HG03521 (cell line): Measurements from ENCODE around the gene ABCG2.
"Not testable (repeated sequence)": the region's sequence is repeated elsewhere in the genome, so short reads cannot be mapped to it uniquely, and the experiment has no call there.

Experiments
- ATAC-seq: cut with Tn5 transposase; IDR thresholded peaks from one replicate; pipeline ENCODE4 v1.9.1; 2021; ENCODE audit warnings: mild to moderate bottlenecking, moderate library complexity; ENCODE audit not compliant: unreplicated experiment

Gene ABCG2

GRCh38 chr4:88169298-88169697, 10.9 kb upstream of the ABCG2 start:
- no peak for ATAC-seq

GRCh38 chr4:88166608-88167007, 8.2 kb upstream of the ABCG2 start:
- no peak for ATAC-seq

DNA sequence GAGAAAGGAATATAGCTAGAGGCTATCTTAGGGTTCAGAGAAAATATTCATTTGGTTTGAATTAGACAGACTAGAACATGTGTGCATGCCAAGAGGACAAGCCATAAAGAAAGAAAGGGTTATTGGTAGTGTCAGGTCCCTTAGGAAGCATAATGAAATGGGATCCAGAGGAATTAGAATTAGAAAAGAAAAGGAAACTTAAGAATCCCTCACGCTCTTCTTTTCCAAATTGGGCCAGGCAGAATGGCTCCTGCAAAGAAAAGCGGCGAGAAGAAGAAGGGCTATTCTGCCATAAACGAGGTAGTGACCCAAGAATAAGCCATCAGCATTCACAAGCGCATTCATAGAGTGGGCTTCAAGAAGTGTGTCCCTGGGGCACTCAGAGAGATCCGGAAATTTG, 4.9 kb upstream of the ABCG2 start:
- no peak for ATAC-seq

DNA sequence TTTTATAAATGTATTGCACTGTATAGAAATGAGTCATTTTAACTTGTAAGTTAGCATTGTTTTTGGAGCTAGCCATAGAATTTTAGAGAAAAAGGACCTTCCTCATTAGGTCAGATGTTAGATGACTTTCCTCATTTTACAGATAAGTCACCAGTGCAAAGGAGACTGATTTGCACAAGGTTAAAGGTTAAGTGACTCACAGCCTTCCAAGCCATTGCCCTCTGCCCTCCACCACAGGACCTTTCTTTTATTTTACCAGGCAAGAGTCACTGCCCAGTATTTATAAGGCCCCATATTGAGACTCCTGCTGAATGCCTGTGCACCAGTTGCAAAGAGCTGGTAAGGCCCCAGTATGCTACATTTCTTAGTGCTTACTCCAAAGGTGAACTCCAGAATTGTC, 4.2 kb upstream of the ABCG2 start:
- ATAC-seq, result no peak

DNA sequence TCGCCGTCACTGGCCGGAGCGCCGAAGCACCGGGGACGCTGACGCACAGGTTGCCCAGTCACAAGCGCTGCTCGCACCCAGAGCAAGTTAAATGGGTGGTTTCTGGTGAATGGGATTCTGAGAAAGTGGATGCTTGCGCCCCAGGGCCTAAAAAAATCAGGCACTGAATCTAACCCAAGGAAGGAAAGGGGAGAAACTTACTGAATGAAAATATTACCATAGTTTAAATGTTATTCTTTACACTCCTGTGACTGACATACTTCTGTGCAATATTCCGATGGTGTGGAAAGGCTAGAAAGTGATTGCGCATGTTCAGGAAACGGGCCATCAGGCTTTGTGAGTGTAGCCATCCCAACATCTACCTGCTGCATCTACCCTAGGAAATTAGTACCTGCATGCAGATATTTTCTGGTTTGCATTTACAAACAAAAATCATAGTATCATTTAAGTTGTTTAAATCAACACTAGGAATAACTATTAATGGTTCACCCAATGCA, 838 bp upstream of the ABCG2 start:
- ATAC-seq, result no peak

- ATAC-seq, result no peak
Observed at GRCh38 chr4:88158038-88158488, 376 bp downstream of the ABCG2 start.

DNA sequence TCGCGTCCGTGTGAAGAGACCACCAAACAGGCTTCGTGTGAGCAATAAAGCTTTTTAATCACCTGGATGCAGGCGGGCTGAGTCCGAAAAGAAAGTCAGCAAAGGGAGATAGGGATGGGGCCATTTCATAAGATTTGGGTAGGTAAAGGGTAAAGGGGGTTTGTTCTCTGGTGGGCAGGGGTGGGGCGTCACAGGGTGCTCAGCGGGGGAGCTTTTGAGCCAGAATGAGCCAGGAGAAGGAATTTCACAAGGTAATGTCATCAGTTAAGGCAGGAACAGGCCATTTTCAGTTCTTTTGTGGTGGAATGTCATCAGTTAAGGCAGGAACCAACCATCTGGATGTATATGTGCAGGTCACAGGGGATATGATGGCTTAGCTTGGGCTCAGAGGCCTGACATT, 6.1 kb downstream of the ABCG2 start:
- not testable (repeated sequence) for ATAC-seq

- no peak for ATAC-seq
Observed at GRCh38 chr4:88148560-88148959, 9.9 kb downstream of the ABCG2 start.

DNA sequence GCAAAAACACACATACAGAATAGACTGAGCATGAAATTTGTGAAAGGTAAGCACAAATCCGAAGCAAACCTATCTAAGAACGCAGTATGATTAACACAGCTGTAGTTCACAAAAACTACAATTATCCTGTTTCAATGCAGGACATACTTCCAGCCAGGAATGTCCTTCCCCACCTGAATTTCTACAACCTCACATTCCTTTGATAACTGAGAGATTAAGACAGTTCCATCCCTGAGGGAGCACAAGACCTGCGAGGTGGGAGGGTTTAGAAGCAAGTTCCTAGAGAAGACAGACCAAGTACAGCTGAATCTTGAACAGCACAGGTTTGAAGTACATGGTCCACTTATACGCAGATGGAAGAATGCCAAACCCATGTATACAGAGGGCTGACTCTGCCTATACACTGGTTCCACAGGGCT, 10.6 kb downstream of the ABCG2 start:
- ATAC-seq, result no peak

GRCh38 chr4:88146891-88147290, 11.5 kb downstream of the ABCG2 start:
- no peak for ATAC-seq

GRCh38 chr4:88144866-88145300, 13.6 kb downstream of the ABCG2 start:
- no peak for ATAC-seq

GRCh38 chr4:88144048-88144447, 14.4 kb downstream of the ABCG2 start:
- no peak for ATAC-seq

GRCh38 chr4:88143504-88143903, 14.9 kb downstream of the ABCG2 start:
- ATAC-seq, result no peak

DNA sequence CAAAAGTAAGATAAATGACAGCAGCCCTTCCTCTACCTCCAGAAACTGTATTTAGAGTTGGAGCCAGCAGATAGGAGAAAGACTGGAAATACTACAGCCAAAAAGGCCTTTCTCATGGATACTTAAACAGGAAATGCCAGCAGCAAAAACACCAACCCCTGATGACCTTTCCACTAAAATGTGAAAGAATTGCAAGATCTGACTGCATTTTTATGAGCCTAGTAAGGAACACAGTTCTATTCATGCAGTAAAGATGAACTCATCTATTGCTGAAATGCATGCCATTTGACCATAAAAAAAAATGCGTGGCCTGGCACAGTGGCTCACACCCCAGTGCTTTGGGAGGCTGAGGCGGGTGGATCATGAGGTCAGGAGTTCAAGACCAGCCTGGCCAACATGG, 19.9 kb downstream of the ABCG2 start:
- ATAC-seq, result no peak

- ATAC-seq, result no peak
Observed at GRCh38 chr4:88137112-88137511, 21.3 kb downstream of the ABCG2 start.

- ATAC-seq, result no peak
Observed at GRCh38 chr4:88136249-88136648, 22.2 kb downstream of the ABCG2 start.

DNA sequence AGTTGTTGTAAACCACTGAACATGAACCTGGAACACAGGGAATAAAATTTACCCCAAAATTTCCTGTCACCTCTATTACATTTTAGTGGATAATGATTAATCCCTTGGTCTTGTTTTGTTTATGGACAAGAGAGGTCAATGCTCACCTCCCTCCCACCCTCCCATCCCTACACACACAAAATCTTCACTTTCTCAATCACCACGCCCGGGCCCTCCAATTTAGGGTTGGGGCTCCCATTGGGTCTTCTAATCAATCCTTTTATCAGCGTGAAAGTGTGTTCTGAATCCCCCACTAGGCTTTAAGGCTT, 23.1 kb downstream of the ABCG2 start:
- ATAC-seq, result no peak

DNA sequence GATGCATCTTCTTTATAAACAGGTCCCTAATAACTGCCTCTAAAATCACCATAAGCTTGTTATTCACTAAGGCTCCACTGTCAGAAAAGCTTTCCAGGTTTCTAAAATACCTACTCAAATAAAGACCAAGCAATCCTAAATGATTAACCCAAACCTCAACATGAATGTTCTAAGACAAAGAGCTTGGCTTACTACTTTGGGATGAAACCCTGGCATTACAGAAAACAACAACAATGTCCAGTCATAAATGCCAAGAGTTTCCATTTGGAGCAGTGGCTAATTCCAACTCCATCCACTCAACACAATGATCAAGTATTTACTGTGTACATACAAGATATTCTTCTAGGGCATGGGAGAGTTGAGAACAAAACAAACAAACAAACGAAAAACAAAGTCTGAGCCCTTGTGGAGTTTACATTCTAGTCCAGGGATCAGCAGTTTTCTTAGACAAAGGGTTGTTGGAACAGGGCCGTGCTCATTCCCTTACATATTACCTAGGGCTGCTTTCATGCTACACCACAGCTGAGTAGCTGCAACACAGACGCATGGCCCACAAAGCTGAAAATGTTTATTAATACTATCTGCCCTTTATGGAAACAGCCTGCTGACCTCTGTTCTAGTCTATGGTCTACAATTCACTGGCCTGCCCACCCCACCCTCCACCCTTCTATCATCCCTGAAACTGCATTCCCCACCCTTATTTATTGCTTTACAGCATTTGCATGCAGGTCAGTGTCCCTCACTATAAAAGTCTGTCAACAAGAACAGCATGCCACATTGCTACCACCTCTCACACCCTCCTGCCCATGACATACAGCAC, 23.7 kb downstream of the ABCG2 start:
- ATAC-seq, result no peak

DNA sequence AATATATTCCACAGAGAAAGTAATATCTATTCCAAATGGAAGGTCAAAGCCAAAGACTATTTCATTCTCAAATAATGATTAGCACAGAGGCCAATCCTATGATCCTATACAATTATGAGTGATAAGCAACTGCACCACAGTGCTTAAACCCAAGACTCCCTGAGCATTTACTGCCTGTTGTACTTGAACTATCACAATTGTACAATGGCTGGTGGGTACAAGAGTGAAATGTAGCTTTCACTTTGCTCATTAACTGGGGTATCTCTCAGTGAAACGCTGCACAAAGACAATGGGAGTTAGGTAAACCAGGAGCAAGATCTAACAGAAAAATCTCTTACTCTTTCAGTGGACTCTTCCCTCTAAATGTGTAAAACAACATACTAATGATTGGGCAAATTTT, 24.3 kb downstream of the ABCG2 start:
- ATAC-seq, result no peak

DNA sequence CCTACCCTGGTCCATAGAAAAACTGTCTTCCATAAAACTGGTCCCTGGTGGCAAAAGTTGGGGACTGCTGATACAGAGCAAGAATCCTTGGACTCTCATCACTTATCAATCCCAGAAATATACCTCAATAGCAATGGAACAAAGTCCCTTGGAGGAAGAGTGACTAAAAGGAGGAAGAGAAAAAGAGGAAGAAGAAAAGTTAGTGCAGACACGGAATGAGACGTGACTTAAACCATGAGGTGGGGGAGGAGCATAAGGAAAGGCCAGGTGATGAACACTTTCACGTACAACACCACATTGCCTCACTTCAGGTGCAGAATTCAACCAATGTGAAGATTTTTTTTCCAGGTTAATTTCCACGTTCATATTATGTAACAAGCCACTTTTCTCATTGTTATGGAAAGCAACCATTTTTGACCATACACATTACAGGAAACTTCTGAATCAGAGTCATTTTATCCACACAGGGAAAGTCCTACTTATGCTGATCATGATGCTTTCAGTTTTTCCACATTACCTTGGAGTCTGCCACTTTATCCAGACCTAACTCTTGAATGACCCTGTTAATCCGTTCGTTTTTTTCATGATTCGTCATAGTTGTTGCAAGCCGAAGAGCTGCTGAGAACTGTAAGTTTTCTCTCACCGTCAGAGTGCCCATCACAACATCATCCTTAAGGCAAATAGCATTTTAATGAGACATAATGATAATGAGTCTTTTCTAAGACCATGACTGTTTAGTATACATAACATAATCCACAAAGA, 27.7 kb downstream of the ABCG2 start:
- ATAC-seq, result no peak

- ATAC-seq, result no peak
Observed at GRCh38 chr4:88130003-88130402, 28.4 kb downstream of the ABCG2 start.

DNA sequence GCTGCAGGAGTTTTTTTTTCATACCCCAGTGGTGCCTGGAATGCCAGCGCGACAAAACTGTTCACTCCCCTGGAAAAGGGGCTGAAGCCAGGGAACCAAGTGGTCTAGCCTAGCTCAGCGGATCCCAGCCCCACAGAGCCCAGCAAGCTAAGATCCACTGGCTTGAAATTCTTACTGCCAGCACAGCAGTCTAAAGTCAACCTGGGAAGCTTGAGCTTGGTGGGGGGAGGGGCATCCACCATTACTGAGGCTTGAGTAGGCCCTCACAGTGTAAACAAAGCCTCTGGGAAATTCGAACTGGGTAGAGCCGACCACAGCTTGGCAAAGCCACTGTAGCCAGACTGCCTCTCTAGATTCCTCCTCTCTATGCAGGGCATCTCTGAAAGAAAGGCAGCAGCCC, 36.2 kb downstream of the ABCG2 start:
- ATAC-seq, result not testable (repeated sequence)
